Activated T-cell treated with anti-CD3 and anti-CD28 coated beads, Interleukin-2, amount 50 U/mL, for 72 hours (primary cell): ENCODE data around the gene TMEM150C. TPM values are rescaled to one million over a fixed set of nuclear protein-coding genes. Genes with fewer than 3 reads are reported as not detected.

Source experiments
- ATAC-seq, 2 donors: fragments of 150-1000 bp; cut with Tn5 transposase; replicated peaks in 1 of 2; 2 replicates each; pipeline ENCODE4 v1.10.0; 2021; ENCODE audit warnings: moderate library complexity in 2 of 2, mild to moderate bottlenecking in 1 of 2
- DNase-seq, 2 donors: peaks; one replicate each; pipeline ENCODE4 v3.0.0; 2021 to 2022; ENCODE audit warnings: mixed read lengths in 1 of 2
- H3K27ac Mint-ChIP-seq: one replicate; pipeline ENCODE4 v1.8.0; 2022; ENCODE audit warnings: mild to moderate bottlenecking, moderate library complexity, mixed read lengths
- H3K27me3 Mint-ChIP-seq: one replicate; pipeline ENCODE4 v1.8.0; 2022; ENCODE audit warnings: low read depth, mixed read lengths
- H3K36me3 Mint-ChIP-seq, 2 donors: one replicate each; pipeline ENCODE4 v1.8.0; 2022; ENCODE audit warnings: mixed read lengths in 2 of 2, mild to moderate bottlenecking in 1 of 2; ENCODE audit not compliant: insufficient read depth in 2 of 2
- H3K4me1 Mint-ChIP-seq: one replicate; pipeline ENCODE4 v1.8.0; 2022; ENCODE audit warnings: low read depth, mixed read lengths
- H3K4me3 Mint-ChIP-seq, 2 donors: one replicate each; pipeline ENCODE4 v1.8.0; 2022; ENCODE audit warnings: mild to moderate bottlenecking in 2 of 2, mixed read lengths in 2 of 2, moderate library complexity in 2 of 2
- H3K9me3 Mint-ChIP-seq, 2 donors: one replicate each; pipeline ENCODE4 v1.8.0; 2022; ENCODE audit warnings: mixed read lengths in 2 of 2
- total RNA-seq, 2 donors: library from RNA; stranded (reverse); gene quantifications; one replicate each; pipeline ENCODE4 v1.2.3, GENCODE V29; 2022

TMEM150C gene
- total RNA-seq, 2 donors from 2014 or later = 0.07 TPM; not detected in 1

- no peaks in the 10 kb centered on the region for H3K9me3 Mint-ChIP-seq
- H3K4me1 Mint-ChIP-seq = no peaks in the 10 kb centered on the region
Observed at GRCh38 chr4:82499738-82500434, 61.9 kb downstream of the TMEM150C start.

GRCh38 chr4:82496349-82496748 is 65.4 kb downstream of the TMEM150C start:
- Mint-ChIP-seq H3K9me3 (no peaks in the 10 kb centered on the region), H3K27me3 (no peaks in the 10 kb centered on the region), H3K27ac (no peak overlapping the region), H3K36me3 (peaks cover 0 to 2% of the 10 kb centered on the region in 2 donors), H3K4me3 (no peak overlapping the region), H3K4me1 (no peaks in the 10 kb centered on the region)
- DNase-seq (no peak), ATAC-seq (no peak)

More at GRCh38 chr4:82499738-82500434, 61.9 kb downstream of the TMEM150C start:
- H3K27me3 Mint-ChIP-seq = no peaks in the 10 kb centered on the region
- no peak for ATAC-seq
- H3K27ac Mint-ChIP-seq = no peak overlapping the region
- no peak overlapping the region for H3K4me3 Mint-ChIP-seq
- peaks cover 0 to 2% of the 10 kb centered on the region in 2 donors for H3K36me3 Mint-ChIP-seq
- DNase-seq = no peak

- H3K4me1 Mint-ChIP-seq = no peaks in the 10 kb centered on the region
- no peaks in the 10 kb centered on the region for H3K9me3 Mint-ChIP-seq
Observed at GRCh38 chr4:82495666-82496065, 66.1 kb downstream of the TMEM150C start.

GRCh38 chr4:82493721-82494425 is 67.9 kb downstream of the TMEM150C start:
- H3K9me3 Mint-ChIP-seq = no peaks in the 10 kb centered on the region
- ATAC-seq (no peak), DNase-seq (no peak)
- no peaks in the 10 kb centered on the region for H3K27me3 Mint-ChIP-seq
- peaks cover 1 to 2% of the 10 kb centered on the region in 2 donors for H3K36me3 Mint-ChIP-seq
- no peak overlapping the region for H3K4me3 Mint-ChIP-seq
- H3K27ac Mint-ChIP-seq = no peak overlapping the region
- no peaks in the 10 kb centered on the region for H3K4me1 Mint-ChIP-seq

More at GRCh38 chr4:82495666-82496065, 66.1 kb downstream of the TMEM150C start:
- Mint-ChIP-seq H3K4me3 (no peak overlapping the region), H3K27ac (no peak overlapping the region), H3K27me3 (no peaks in the 10 kb centered on the region), H3K36me3 (peaks cover 0 to 2% of the 10 kb centered on the region in 2 donors)
- ATAC-seq (no peak), DNase-seq (no peak)

- Mint-ChIP-seq H3K4me1 (no peaks in the 10 kb centered on the region), H3K36me3 (peaks cover 0 to 1% of the 10 kb centered on the region in 2 donors), H3K27ac (no peak overlapping the region), H3K4me3 (no peak overlapping the region), H3K27me3 (no peaks in the 10 kb centered on the region), H3K9me3 (no peaks in the 10 kb centered on the region)
- no peak for ATAC-seq
- no peak for DNase-seq
Observed at GRCh38 chr4:82491251-82491960, 70.4 kb downstream of the TMEM150C start.

GRCh38 chr4:82489987-82490386 is 71.8 kb downstream of the TMEM150C start:
- Mint-ChIP-seq H3K36me3 (peaks cover 0 to 1% of the 10 kb centered on the region in 2 donors), H3K27me3 (no peaks in the 10 kb centered on the region), H3K4me1 (no peaks in the 10 kb centered on the region), H3K27ac (no peak overlapping the region), H3K4me3 (no peak overlapping the region), H3K9me3 (no peaks in the 10 kb centered on the region)
- ATAC-seq (no peak), DNase-seq (no peak)

GRCh38 chr4:82489076-82489475 is 72.7 kb downstream of the TMEM150C start:
- no peaks in the 10 kb centered on the region for H3K4me1 Mint-ChIP-seq
- H3K4me3 Mint-ChIP-seq = no peak overlapping the region
- H3K36me3 Mint-ChIP-seq = peaks cover 0 to 1% of the 10 kb centered on the region in 2 donors
- H3K9me3 Mint-ChIP-seq = no peaks in the 10 kb centered on the region
- no peak for ATAC-seq
- no peak for DNase-seq
- H3K27me3 Mint-ChIP-seq = no peaks in the 10 kb centered on the region
- H3K27ac Mint-ChIP-seq = no peak overlapping the region

GRCh38 chr4:82484996-82485783 is 76.6 kb downstream of the TMEM150C start:
- no peak for ATAC-seq
- peaks cover 3 to 4% of the 10 kb centered on the region in 2 donors for H3K36me3 Mint-ChIP-seq
- H3K4me1 Mint-ChIP-seq = no peaks in the 10 kb centered on the region
- DNase-seq = no peak
- H3K4me3 Mint-ChIP-seq = no peak overlapping the region
- H3K27ac Mint-ChIP-seq = no peak overlapping the region
- no peaks in the 10 kb centered on the region for H3K27me3 Mint-ChIP-seq
- no peaks in the 10 kb centered on the region for H3K9me3 Mint-ChIP-seq

GRCh38 chr4:82482387-82482786 is 79.4 kb downstream of the TMEM150C start:
- H3K4me1 Mint-ChIP-seq = no peaks in the 10 kb centered on the region
- H3K27me3 Mint-ChIP-seq = no peaks in the 10 kb centered on the region
- DNase-seq (no peak), ATAC-seq (no peak)
- no peak overlapping the region for H3K27ac Mint-ChIP-seq
- no peak overlapping the region for H3K4me3 Mint-ChIP-seq
- H3K36me3 Mint-ChIP-seq = peaks cover 3 to 4% of the 10 kb centered on the region in 2 donors
- H3K9me3 Mint-ChIP-seq = no peaks in the 10 kb centered on the region

GRCh38 chr4:82481506-82481840 is 80.3 kb downstream of the TMEM150C start:
- Mint-ChIP-seq H3K27me3 (no peaks in the 10 kb centered on the region), H3K9me3 (no peaks in the 10 kb centered on the region), H3K4me3 (no peak overlapping the region), H3K36me3 (peaks cover 3 to 4% of the 10 kb centered on the region in 2 donors), H3K4me1 (no peaks in the 10 kb centered on the region), H3K27ac (no peak overlapping the region)
- DNase-seq (no peak), ATAC-seq (no peak)

- no peaks in the 10 kb centered on the region for H3K4me1 Mint-ChIP-seq
- DNase-seq = no peak
- no peak overlapping the region for H3K27ac Mint-ChIP-seq
- H3K36me3 Mint-ChIP-seq = peaks cover 3 to 4% of the 10 kb centered on the region in 2 donors
- no peaks in the 10 kb centered on the region for H3K9me3 Mint-ChIP-seq
- H3K27me3 Mint-ChIP-seq = no peaks in the 10 kb centered on the region
- no peak for ATAC-seq
- no peak overlapping the region for H3K4me3 Mint-ChIP-seq
Observed at GRCh38 chr4:82480771-82481505, 80.8 kb downstream of the TMEM150C start.

- H3K27me3 Mint-ChIP-seq = no peaks in the 10 kb centered on the region
- DNase-seq (no peak), ATAC-seq (no peak)
- H3K27ac Mint-ChIP-seq = no peak overlapping the region
- no peaks in the 10 kb centered on the region for H3K9me3 Mint-ChIP-seq
- no peak overlapping the region for H3K4me3 Mint-ChIP-seq
- no peaks in the 10 kb centered on the region for H3K4me1 Mint-ChIP-seq
- peaks cover 3 to 6% of the 10 kb centered on the region in 2 donors for H3K36me3 Mint-ChIP-seq
Observed at GRCh38 chr4:82479562-82479961, 82.2 kb downstream of the TMEM150C start.
